Kidney epithelial cell (primary cell): ENCODE results near the gene TRIO. TPM values are rescaled to one million over a fixed set of nuclear protein-coding genes. Genes with fewer than 3 reads are reported as not detected.

Source experiments
- DNase-seq: peaks from one replicate; pipeline ENCODE4 v3.0.0-alpha.2; 2010; ENCODE audit warnings: low read depth
- H3K27me3 ChIP-seq: 2 replicates; pipeline ENCODE4 v1.6.0; 2011; ENCODE audit warnings: low read length; ENCODE audit not compliant: control insufficient read depth, insufficient read depth
- H3K36me3 ChIP-seq: 2 replicates; pipeline ENCODE4 v1.5.1; 2011; ENCODE audit warnings: low read length; ENCODE audit not compliant: control insufficient read depth, insufficient read depth
- H3K4me3 ChIP-seq: 2 replicates; pipeline ENCODE4 v1.5.1; 2011; ENCODE audit warnings: low read depth, mild to moderate bottlenecking, control low read depth, low read length
- total RNA-seq: library from RNA; depleted of rRNA; stranded (reverse); fragments of >200 nt; gene quantifications from 2 replicates; pipeline ENCODE4 v1.2.3, GENCODE V29; 2015
- TF ChIP-seq, protein P1 (sequence below): IDR thresholded peaks from 2 replicates; pipeline ENCODE4 v1.5.1; 2011; ENCODE audit warnings: mild to moderate bottlenecking, moderate library complexity, low read length, control low read depth, inconsistent platforms; ENCODE audit not compliant: insufficient read depth, poor library complexity, severe bottlenecking

The TRIO gene
- total RNA-seq, 1 donor from 2014 or later = 174 TPM

DNA sequence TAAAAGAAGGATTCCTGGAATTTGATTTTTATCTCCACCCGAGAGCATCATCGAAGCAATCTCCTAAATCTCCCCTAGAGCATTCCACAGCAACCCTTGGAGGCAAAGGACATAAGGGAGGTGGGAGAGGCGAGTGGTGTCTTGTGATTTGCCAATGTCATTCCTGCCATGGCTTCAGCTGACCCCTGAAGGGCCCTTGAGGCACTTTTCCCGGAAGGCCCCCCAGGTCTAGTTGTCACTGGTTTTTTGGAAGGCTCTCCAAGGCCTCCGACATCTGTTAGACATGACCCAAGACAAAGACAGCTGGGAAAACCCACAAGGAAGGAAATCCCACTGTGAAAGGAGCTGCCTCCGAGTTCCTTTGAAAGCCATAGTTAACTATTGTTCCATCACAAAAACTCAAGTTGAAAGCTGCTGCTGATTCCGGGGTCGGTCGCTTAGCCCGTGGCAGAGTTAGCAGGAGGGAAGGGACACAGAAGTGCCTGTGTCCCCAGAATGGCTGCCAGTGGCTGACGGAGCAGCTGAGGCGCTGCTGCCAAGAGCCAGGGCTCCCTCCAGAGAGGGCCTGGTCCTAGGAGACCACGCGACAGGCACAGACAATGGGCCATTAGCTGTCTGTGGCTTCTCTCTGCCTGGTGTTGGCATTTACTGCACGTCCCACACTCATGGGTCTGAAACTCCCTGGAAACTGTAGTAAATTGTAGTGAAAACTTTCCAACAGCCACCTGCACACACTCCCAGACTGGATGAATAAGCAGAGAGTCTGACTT is 24.4 kb upstream of the TRIO start:
- TF ChIP-seq, protein P1, sequence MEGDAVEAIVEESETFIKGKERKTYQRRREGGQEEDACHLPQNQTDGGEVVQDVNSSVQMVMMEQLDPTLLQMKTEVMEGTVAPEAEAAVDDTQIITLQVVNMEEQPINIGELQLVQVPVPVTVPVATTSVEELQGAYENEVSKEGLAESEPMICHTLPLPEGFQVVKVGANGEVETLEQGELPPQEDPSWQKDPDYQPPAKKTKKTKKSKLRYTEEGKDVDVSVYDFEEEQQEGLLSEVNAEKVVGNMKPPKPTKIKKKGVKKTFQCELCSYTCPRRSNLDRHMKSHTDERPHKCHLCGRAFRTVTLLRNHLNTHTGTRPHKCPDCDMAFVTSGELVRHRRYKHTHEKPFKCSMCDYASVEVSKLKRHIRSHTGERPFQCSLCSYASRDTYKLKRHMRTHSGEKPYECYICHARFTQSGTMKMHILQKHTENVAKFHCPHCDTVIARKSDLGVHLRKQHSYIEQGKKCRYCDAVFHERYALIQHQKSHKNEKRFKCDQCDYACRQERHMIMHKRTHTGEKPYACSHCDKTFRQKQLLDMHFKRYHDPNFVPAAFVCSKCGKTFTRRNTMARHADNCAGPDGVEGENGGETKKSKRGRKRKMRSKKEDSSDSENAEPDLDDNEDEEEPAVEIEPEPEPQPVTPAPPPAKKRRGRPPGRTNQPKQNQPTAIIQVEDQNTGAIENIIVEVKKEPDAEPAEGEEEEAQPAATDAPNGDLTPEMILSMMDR = no peak
- Histone ChIP-seq H3K4me3 (no peak overlapping the region), H3K36me3 (no peaks in the 10 kb centered on the region), H3K27me3 (no peaks in the 10 kb centered on the region)
- DNase-seq = no peak

DNA sequence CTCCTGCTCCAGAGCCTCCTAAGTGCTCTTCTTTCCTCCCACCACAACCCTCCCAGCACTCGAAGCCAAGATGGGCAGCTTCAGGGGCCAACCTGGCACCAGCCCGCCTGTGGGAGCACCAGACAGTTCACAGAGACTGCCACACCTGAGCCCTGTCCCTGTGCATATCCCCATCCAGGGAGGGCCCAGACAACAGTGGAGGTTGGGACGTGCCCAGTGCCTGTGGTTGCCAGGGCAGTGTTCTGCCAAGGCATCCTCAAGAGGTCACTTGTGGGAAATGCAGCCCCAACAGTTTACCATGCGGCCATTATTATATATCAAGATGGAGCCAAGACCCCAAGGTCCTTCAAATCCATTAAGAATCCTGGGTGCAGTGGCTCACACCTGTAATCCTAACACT is 23.0 kb upstream of the TRIO start:
- TF ChIP-seq, protein P1 = no peak
- Histone ChIP-seq H3K27me3 (no peaks in the 10 kb centered on the region), H3K36me3 (no peaks in the 10 kb centered on the region), H3K4me3 (no peak overlapping the region)
- no peak for DNase-seq

DNA sequence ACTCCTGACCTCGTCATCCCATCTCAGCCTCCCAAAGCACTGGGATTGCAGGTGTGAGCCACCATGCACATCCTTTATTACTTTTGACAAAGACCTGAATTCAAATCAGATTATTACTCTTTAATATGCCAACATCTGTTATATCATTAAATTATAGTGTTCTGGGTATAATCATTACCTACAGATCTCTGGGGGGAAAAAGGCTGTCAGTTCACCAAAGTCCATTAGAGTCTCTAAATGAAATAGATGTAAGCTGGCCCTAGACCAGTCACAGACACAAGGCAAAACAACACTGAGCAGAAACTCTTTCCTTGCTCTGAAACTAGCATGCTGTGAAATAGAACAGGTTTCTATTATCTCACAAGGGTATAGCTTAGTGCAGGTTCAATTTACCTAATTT is 21.6 kb upstream of the TRIO start:
- TF ChIP-seq, protein P1 = no peak
- H3K4me3 ChIP-seq = no peak overlapping the region
- H3K27me3 ChIP-seq = no peaks in the 10 kb centered on the region
- DNase-seq = no peak
- no peaks in the 10 kb centered on the region for H3K36me3 ChIP-seq

DNA sequence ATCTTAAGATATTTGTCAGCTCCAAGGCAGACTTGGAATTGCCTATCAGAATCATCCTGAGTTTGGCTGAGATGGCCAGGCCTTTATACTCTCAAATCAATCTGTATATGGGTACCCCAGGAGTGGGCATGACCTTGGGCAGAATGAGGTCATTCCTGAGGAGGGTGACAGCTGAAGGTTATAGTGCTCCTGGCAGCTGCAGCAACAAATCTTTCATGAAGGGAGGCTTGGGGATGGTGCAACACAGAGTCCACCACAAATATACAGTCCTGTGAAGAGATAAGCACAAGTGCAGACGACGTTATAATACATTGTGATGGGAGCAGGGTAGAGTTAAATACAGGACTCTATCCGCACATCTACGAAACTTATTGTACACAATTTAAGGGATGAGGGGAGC is 21.1 kb upstream of the TRIO start:
- TF ChIP-seq, protein P1 = no peak
- Histone ChIP-seq H3K36me3 (no peaks in the 10 kb centered on the region), H3K4me3 (no peak overlapping the region), H3K27me3 (no peaks in the 10 kb centered on the region)
- DNase-seq = no peak

DNA sequence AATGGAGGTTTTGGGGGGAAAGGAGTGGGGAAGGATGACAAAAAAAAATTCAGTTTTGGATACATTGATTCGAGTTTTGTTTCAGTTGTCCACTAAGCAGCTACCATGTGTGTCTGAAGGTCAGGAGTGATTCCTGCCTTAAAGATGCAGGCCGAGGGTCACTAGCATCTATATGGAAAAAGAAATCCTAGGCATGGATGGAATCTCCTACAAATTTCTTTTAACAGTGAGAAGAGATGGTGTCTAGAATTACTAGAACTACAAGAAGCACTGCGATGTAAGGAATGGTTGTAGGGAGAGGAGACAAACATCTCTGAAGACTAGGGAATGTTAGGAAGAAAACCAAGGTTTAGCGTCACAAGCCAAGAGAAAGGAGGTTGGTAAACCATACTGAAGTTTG is 19.6 kb upstream of the TRIO start:
- Histone ChIP-seq H3K4me3 (no peak overlapping the region), H3K27me3 (no peaks in the 10 kb centered on the region), H3K36me3 (no peaks in the 10 kb centered on the region)
- TF ChIP-seq, protein P1 = no peak
- no peak for DNase-seq

DNA sequence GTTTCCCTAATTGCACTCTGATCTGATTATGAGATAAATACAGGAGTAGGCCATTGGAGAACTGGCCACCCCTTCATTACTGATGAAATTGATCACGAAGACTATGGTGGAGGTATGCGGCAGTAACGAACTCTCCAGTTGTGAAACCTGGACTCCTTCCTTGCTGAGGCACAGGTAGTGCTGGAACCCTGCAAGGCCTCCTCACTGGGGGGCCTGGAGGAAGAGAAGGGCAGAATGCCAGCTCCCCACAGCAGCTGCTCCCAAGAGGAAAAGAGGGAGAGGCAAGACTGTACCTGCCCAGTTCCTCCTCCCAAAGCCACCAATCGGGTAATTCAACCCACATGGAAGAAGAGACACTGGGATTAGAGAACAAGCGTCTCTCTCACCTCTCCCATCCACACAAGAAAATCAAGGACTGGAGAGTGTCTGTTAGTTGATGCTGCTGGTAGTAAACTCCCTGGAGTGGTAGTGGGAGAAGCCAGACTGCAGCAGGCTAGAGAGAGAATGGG is 19.1 kb upstream of the TRIO start:
- Histone ChIP-seq H3K4me3 (no peak overlapping the region), H3K27me3 (no peaks in the 10 kb centered on the region), H3K36me3 (no peaks in the 10 kb centered on the region)
- DNase-seq = no peak
- TF ChIP-seq, protein P1 = no peak
